Panc1 (cell line): ENCODE measurements around the gene CARTPT. TPM values are rescaled to one million over a fixed set of nuclear protein-coding genes. Genes with fewer than 3 reads are reported as not detected.

Experiments used
- ATAC-seq: fragments of 200-7000 bp; cut with Tn5 transposase; 2 replicates; pipeline ENCODE4 v1.9.1; 2020; ENCODE audit warnings: mild to moderate bottlenecking, moderate library complexity
- BruUV-seq: library from RNA; stranded (reverse); fragments of 400-500 nt; replicated peaks from 2 replicates; lab custom pipeline; 2021; lab: Mats Ljungman, UMichigan
- CTCF ChIA-PET: fragments of 300-600 bp; sonication (Branson Sonifier 250); formaldehyde crosslinking; loops from one replicate; lab custom pipeline; 2022; ENCODE audit warnings: antibody characterized with exemption; lab: Charles Lee
- POLR2A ChIA-PET: fragments of 300-600 bp; sonication (Branson Sonifier 250); formaldehyde crosslinking; loops from one replicate; lab custom pipeline; 2022; ENCODE audit warnings: antibody characterized with exemption; lab: Charles Lee
- DNase-seq: peaks from one replicate; pipeline ENCODE4 v3.0.0-alpha.2; 2010; ENCODE audit warnings: low read depth, low spot score
- H3K27ac ChIP-seq: 2 replicates; pipeline ENCODE4 v1.5.1; 2011; ENCODE audit warnings: mild to moderate bottlenecking, low read length, inconsistent platforms
- H3K27me3 ChIP-seq: fragments of 200-500 bp; sonication (Bioruptor generic); 2 replicates; pipeline ENCODE4 v1.6.0; 2014; ENCODE audit warnings: low read length, inconsistent platforms; ENCODE audit not compliant: control insufficient read depth, insufficient read depth
- H3K36me3 ChIP-seq: fragments of 200-500 bp; sonication (Bioruptor generic); 2 replicates; pipeline ENCODE4 v1.5.1; 2014; ENCODE audit warnings: inconsistent platforms, mild to moderate bottlenecking, low read length, moderate library complexity; ENCODE audit not compliant: control insufficient read depth, insufficient read depth
- H3K4me1 ChIP-seq: 2 replicates; pipeline ENCODE4 v1.5.1; 2011; ENCODE audit warnings: inconsistent platforms, mild to moderate bottlenecking, low read length, moderate library complexity; ENCODE audit not compliant: control insufficient read depth, insufficient read depth
- H3K4me3 ChIP-seq, 2 experiments: 2 replicates each; pipeline ENCODE4 v1.5.1; 2011 to 2012; ENCODE audit warnings: low read depth in 2 of 2, low read length in 2 of 2, mild to moderate bottlenecking in 2 of 2, inconsistent platforms in 1 of 2, moderate library complexity in 1 of 2
- H3K9me3 ChIP-seq: fragments of 200-500 bp; sonication (Bioruptor generic); 2 replicates; pipeline ENCODE4 v1.5.1; 2014; ENCODE audit warnings: low read depth, mild to moderate bottlenecking, inconsistent platforms, low read length, moderate library complexity; ENCODE audit not compliant: control insufficient read depth, insufficient read depth
- CTCF ChIP-seq: fragments of 450-650 bp; IDR thresholded peaks from 2 replicates; pipeline ENCODE4 v1.5.1; 2017; ENCODE audit warnings: mild to moderate bottlenecking
- POLR2AphosphoS5 ChIP-seq: IDR thresholded peaks from 2 replicates; pipeline ENCODE4 v1.6.1; 2012; ENCODE audit warnings: mild to moderate bottlenecking, low read depth, low read length, moderate library complexity
- REST ChIP-seq, 2 experiments: IDR thresholded peaks; 2 replicates each; pipeline ENCODE4 v1.6.1; 2011 to 2012; ENCODE audit warnings: low read depth in 2 of 2, control low read depth in 1 of 2, low read length in 1 of 2, mild to moderate bottlenecking in 1 of 2, moderate library complexity in 1 of 2; ENCODE audit not compliant: insufficient read depth in 1 of 2
- SIN3A ChIP-seq: IDR thresholded peaks from 2 replicates; pipeline ENCODE4 v1.6.1; 2012; ENCODE audit warnings: low read depth, mild to moderate bottlenecking, low read length, moderate library complexity, borderline replicate concordance; ENCODE audit not compliant: insufficient read depth
- TCF7L2 ChIP-seq: IDR thresholded peaks from 2 replicates; pipeline ENCODE4 v1.6.1; 2011; ENCODE audit warnings: mild to moderate bottlenecking, low read depth, low read length, inconsistent platforms
- in situ Hi-C: cut with HindIII; loops from 2 replicates; pipeline ENCODE4 v1.10.0; 2016; ENCODE audit warnings: low sequenced_read_pairs, low pct_unique_long_range_greater_than_20kb
- intact Hi-C: fragments of 100-400 bp; cut with micrococcal nuclease; formaldehyde crosslinking; loops from one replicate; pipeline ENCODE4 v1.10.0; 2022; ENCODE audit not compliant: unreplicated experiment
- total RNA-seq: library from RNA; stranded (reverse); gene quantifications from one replicate; pipeline ENCODE4 v1.2.1, GENCODE V29; 2021; ENCODE audit not compliant: unreplicated experiment

CARTPT gene
- total RNA-seq, 1 experiment from 2014 or later = not detected

GRCh38 chr5:71680510-71680909, 38.6 kb upstream of the CARTPT start:
- Histone ChIP-seq H3K9me3 (no peaks in the 10 kb centered on the region), H3K27me3 (peaks cover 12% of the 10 kb centered on the region), H3K27ac (no peak overlapping the region), H3K4me1 (no peaks in the 10 kb centered on the region), H3K36me3 (no peaks in the 10 kb centered on the region), H3K4me3 (no peak overlapping the region)
- CTCF ChIA-PET = no interaction called here
- in situ Hi-C loops (no loop called here), intact Hi-C loops (no loop called here)
- no peak for DNase-seq
- POLR2A ChIA-PET = no interaction called here
- no peak for TF ChIP-seq CTCF
- TF ChIP-seq SIN3A = no peak
- no peak for ATAC-seq
- BruUV-seq = no TSS peak

GRCh38 chr5:71681296-71681695, 37.8 kb upstream of the CARTPT start:
- Histone ChIP-seq H3K4me1 (no peaks in the 10 kb centered on the region), H3K4me3 (no peak overlapping the region), H3K9me3 (no peaks in the 10 kb centered on the region), H3K27me3 (peaks cover 12% of the 10 kb centered on the region), H3K27ac (no peak overlapping the region), H3K36me3 (no peaks in the 10 kb centered on the region)
- in situ Hi-C loops = no loop called here
- intact Hi-C loops = no loop called here
- CTCF ChIA-PET = no interaction called here
- ATAC-seq (no peak), DNase-seq (no peak)
- TF ChIP-seq SIN3A (no peak), POLR2AphosphoS5 (no peak), REST (IDR thresholded peaks at IDR 0.05; ENCODE audit: insufficient read depth in 1 of 2, low read depth in 2 of 2, low read length in 1 of 2) (no peak), CTCF (no peak), TCF7L2 (no peak)
- BruUV-seq = no TSS peak
- POLR2A ChIA-PET = no interaction called here
